D341Med (cell line): ENCODE measurements around the gene WDR90.

Source experiments
- DNase-seq: peaks from one replicate; pipeline ENCODE4 v3.0.0; 2012; ENCODE audit warnings: low spot score

The WDR90 gene

DNA sequence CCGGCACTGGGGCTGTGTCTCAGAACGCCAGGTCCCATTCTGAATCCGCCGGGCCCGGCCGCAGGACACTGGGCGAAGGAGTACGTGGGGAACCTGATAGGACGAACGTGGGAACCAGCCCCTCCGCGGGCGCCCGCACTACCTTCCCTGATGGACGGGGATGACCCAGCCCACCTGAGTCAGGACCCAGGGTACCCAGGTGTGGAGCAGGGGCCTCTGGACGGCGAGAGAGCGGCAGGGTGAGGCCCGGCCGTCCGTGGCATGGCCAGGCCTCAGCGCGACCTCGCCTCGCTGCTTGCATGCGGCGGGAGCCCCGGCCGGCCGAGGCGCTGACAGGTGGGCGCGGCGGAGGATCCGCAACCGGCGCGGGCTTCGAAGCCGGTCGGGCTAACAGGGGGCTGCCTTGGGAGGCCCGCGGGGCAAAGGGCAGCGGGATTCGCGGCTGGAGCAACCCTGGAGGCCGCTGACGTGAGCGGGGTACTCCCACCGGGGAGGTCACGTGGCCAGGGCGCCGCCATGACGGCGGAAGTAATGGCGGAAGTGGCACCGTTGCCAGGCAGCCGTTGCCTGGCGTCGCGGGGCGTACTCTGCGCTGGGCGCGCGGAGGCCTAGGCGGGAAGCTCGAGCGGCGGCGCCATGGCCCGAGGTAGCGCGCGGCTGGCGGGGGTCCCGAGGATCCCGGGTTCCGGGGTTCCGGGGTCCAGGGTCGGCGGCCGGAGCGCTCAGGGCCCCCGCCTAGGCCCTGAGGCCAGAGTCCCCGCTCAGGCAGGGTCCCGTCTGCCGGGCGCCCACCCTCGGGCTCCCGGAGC lies at the start of gene WDR90:
TSS of gene WDR90 (plus strand) at position 585 of the 809 bp plus-strand sequence. CDS start at position 637, 52 bp downstream.
- DNase-seq, result peak; percentile 96

DNA sequence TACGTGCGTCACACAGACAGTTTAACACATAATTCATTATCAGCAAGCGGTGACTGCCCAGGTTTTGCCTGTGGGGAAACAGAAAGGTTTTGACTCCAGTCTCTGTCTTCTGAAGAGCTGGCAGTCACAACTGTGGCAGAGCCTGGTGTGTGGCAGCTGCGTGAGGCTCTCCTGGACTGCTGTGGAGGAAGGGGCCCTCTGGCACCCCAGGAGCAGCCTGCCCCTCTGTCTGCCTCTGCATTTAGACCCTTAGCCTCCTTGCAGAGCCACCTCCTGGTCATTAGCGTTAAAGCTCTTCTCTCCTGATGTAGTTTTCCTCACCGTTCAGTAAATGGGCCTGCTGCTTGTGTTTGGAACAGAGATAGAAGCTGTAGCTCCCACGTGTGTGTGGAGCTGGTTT lies 48.4 kb upstream of the WDR90 start:
- DNase-seq, result peak; percentile 72

DNA sequence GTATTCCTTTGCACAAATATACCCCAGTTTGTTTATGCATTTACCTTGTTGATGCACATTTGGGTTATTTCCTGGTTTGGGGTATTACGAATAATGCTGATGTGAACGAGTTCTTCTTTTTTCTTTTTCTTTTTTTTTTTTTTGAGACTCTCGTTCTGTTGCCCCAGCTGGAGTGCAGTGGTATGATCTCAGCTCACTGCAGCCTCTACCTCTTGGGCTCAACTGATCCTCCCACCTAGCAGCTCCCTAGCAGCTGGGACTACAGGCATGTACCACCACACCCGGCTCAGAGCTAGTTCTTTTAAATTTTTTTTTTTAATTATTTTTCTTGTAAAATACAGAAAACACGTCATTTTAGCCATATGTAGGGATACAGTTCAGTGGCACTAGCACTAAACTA lies 45.2 kb upstream of the WDR90 start:
- no peak for DNase-seq

DNA sequence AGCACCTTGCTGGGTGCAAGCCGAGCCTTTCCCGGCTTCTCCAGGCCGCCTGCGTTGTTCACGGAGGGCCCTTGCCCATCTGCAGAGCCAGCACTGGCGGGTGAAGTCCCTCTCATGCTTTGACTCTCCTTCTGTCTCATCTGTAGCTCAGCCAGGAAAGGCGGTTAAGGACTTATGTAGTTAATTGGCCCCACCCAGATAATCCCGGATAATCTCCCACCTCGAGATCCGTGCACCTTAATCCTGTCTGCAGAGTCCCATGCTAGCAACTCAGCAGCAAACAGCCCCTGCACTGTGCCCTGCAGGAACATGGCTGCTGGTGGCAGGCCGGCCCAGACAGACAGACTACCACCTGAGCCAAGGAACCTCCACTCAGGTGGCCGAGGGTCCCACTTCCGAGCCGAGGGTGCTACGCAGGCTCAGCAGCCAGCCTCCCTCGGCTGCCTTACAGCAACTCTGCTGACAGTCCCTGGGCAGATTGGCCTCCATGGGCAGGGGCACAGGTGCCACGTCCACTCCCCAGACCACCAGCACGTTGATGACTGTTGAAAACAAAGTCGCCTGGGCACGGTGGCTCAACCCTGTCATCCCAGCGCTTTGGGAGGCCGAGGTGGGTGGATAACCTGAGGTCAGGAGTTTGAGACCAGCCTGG lies 42.4 kb upstream of the WDR90 start:
- peak; percentile 82 for DNase-seq

DNA sequence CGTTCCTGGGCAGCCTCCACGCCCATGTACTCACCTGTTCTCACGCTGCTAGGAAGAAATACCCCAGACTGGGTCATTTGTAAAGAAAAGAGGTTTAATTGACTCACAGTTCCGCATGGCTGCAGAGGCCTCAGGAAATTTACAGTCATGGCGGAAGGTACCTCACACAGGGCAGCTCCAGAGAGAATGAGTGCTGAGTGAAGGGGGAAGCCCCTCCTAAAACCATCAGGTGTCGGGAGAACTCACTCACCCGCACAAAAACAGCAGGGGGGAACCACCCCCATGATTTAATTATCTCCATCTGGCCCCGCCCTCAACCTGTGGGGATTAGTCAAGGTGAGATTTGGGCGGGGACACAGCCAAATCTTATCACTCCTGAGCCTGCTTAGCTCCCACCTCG lies 41.1 kb upstream of the WDR90 start:
- no peak for DNase-seq

DNA sequence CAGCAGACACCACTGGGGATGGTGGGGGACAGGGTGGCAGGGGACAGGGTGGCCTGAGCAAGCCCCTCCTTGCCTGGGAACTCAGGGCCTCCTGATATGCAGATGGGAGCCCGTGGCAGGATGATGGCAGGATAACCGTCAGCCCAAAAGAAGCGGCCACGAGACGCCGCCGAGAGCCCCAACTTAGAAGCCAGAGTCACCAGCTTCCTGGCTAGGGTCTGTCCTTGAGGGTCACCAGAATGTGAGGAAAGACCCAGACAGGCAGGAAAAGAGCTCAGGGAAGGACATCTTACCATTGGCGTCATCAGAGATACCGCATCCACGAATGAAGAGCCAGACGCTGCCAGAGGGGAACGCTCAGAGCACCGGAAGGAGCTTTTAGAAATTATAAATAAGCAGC lies 39.8 kb upstream of the WDR90 start:
- no peak for DNase-seq

DNA sequence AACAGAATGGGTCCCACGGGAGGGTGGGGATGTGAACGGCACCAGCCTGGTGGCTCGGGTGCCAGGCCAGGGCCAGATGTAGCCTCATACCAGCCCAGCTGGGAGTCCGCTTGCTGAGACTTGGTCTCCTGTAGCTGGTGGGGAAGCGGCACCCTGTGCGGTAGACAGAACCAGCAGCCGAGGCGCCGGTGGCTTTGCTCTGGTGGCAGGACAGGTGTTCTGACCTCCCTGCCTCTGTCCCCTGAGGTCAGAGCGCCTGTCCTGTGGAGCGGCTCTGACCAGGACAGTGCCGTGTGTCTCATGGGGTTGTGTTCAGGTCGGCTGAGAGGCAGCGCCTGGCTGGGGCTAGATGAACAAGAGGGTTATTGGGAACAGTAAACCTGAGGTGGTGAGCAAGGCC lies 39.2 kb upstream of the WDR90 start:
- no peak for DNase-seq

DNA sequence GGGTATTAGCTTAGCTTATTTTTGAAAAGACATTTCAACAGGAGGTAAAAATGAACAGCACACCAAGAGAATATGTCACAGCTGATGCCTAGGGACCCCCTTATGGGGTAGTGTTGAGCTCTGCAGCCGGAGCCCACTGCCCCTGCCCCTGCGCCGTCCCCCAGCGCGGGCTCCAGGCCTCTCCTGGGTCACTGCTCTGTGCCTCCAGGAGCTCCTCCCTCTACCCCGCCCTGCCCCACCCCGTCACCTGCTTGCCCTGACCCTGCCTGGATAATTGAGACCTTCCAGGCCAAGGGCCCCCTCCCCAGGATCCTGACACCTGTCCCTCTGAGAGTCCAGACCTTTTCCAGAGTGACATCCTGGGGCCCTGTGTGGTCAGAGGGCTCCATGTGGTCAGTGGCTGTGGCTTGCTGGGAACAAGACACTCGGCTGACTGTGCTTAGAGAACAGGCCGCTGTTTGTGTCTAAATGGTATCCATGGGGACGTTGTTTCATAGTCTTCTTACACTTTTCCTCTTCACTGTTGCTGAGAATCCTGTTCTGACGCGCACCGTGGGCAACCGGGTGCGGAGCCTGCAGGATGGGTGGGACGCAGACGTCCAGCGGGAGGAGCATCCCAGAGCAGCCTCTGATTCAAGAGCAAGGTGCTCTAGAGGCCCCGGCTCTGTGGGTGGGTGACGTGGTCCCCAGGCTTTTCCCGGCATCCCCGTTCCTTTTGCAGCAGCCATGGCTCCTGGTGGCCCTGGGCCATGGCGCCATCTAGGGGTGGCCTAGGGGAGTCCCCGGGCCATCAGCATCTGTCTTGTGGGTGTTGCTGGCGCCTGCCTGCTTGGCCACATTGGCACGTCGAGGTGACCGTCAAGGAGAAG lies 38.4 kb upstream of the WDR90 start:
- peak; percentile 90 for DNase-seq

DNA sequence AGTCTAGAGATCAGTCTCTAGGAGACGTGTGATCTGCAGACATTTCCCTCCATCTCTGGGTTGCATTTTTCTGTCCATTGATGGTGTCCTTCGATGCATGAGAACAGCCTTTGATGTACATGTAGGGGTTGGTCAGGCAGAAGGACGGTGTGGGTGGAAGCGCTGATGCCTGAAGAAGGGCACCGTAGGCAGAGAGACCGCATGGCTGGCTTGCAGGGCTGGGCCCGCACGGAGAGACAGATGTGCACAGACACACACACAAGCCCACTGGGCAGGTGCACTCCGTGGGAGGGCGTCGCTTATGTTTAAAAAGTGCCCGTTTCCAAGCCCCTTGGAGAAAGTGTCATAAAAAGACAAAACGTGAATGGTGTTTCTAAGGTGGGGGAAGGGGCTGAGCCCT lies 34.0 kb upstream of the WDR90 start:
- DNase-seq, result no peak

DNA sequence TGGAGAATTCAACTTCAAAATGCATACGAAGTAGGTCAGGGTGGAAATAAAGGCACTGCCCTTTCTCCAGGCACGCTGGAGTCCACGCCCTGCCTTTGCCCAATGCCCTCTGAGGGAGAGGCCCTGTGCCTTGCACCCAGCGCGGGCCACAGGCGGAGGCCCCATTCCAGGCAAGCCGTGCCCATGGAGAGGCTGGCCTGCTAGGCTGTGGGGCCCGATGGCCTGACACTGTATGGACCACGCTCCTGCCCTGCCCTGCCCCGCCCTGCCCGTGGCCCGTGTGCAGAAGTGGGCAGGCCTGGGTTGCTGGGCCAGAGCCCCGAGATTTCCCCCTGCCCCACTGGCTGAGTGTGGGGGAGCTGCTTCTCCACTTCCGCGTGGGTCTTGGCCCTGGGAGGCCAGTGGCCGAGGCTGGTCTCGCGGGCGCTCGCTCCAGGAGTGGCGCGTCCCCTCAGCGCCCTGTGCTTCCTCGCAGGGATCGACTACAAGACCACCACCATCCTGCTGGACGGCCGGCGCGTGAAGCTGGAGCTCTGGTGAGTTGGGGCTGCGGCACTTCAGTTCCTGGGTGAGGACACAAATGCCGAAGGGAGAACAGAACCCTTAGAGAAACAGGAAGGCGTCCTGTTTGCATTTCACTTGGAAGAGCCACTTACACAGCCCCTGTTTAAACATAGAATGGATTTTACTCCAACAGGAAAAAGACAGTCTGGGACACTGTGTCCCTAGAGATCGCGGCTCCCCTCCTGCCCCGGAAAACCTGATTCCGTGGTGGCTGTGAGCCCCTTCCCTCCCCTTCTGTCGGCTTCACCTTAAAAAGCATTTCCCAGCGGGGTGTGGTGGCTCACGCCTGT lies 32.2 kb upstream of the WDR90 start:
- no peak for DNase-seq

DNA sequence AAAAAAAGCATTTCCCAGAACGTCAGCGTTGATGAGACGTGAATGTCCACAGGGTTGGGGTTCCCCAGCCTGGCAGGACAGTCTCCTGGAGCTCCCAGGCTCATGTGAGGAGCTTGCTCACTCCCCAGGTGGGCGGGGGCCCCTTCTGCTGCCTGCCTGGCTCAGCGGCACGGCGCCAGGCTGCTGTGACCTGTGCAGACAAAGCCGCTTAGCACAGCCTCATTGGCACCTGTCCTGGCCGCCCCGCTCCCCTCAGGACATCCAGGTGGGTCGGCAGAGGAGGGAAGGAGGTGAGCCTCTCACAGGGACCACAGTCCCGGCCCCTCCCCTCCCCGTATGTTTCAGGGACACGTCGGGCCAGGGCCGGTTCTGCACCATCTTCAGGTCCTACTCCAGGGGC lies 31.3 kb upstream of the WDR90 start:
- DNase-seq, result peak; percentile 55

DNA sequence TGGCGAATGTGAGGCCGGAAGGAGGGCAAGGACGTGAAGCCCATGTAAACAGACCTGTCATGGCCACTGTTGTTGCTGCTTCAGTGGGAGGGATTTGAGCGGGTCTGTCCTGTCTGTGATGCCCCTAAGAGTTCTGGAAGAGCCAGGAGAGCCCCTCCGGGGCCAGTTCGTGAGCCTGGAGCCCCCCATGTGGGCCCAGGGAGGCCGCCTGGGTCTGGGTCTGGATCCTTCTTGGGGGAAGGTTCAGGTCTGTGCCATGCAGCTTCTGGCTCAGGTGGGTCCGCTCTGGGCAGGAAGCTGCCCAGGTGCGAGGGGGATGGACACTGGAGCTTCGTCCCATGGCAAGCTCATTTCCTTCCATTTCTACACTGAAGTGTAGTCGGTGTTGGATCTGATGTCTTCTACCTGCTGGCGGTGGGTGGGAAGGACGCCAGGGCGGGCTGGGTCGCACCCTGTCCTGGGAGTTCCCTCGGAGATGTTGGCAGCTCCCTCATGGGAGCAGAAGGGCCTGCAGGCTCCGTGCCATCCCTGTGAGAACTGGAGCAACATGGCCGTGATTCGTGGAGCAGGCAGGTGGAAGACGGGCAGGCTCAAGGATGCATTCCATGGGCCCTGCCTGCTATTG lies 29.6 kb upstream of the WDR90 start:
- DNase-seq, result no peak

DNA sequence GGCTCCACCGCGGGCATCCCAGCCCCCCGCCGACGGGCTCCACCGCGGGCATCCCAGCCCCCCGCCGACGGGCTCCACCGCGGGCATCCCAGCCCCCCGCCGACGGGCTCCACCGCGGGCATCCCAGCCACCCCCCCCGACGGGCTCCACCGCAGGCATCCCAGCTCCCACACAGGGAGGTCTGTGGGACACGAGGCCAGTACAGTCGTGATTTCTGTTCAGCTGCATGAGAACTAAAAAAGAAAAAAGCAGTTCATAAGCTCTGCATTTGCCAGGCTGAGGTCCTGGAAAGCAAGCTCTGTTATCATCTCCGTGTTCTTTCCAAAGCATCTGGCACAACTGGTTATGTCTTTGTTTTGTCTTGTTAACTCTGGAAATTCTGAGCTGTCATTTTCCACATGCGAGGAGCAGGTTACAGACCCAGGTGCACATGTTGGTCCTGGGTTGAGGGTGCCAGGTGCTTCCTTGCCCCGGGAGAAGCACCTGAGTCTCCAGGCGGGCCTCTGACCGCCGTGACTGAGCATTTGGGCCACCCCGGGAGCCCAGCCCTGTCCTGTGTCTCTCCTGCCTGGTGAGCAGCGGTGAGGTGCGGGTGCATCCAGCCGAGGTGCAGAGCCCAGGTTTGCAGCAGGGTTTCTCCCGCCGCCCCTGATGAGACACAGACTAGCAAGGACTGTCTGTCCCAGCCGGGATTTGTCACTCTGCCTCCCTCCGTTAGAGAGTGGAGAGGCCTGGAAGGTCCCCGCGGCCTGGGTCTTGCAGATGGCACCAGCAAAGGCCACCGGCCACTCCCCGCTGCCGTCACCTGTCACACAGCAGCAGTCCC lies 28.3 kb upstream of the WDR90 start:
- DNase-seq, result no peak

DNA sequence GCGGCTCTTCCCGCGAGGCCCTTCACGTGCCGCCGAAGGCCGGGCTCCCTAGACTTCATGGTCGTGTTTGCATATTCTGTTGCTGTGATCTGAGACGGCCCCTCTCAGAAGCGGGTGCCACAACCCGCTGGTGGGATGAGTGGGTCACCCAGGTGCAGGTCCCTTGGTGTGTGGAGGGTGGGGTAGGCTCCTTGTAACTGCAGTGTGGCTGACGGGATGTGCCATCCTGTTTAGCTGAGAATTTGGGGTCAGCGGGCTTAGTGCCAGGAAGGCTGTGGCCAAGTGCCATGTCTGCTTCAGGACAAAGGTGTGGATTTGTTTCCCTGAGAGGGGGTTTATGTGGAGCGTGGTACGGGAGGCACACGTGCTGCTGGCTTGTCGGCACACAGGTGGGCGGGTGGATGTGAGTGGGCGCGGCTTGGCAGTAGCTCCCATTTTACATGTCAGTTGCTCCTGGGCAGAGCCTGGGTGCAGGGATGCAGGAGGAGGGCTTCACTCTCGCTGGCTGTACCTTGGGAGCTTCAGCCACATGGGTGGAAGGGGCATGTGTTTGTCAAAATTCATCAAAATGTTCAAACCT lies 27.5 kb upstream of the WDR90 start:
- no peak for DNase-seq

DNA sequence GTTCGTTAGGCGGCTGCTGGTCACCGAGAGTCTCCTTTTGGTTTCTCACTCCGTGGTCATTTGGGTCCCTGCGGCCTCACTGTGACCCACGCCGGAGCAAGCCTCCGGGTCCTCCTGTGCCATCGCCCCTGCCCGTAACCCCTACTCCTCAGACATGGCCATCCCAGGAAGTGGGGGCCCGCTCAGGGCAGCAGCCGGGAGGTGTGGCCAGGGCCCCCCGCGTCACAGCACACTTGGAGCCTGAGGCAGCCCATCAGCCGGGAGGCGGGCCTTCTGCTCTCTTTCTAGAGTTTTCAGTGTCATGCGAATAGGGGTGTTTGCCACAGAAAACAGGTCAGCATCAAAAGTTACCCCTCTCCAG lies 26.3 kb upstream of the WDR90 start:
- no peak for DNase-seq

DNA sequence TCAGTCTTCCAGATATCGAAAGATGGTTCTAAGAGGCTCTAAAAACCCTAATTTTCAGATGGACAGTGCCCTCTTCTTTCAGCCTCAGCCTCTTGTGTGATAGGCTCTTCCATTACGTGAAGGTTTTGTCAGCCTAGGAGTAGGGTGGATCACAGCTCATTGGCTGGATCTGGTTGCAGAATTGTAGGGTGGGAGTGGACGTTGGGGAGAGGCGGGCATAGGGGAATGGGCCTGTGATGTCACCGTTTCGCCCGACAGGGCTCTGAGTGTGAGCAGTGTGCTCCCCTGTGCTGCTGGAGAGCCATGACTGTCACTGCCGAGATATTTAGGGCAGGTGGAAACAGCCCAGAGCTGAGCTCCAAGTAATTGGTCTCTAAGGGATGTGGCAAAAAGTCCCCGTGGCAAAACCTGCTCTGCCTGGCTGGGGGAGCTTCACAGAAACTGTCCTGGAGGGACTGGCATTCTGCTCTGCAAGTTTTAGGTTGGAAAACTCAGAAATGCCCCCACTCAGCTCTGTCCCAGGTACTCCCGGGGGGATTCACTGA lies 24.6 kb upstream of the WDR90 start:
- DNase-seq, result no peak

DNA sequence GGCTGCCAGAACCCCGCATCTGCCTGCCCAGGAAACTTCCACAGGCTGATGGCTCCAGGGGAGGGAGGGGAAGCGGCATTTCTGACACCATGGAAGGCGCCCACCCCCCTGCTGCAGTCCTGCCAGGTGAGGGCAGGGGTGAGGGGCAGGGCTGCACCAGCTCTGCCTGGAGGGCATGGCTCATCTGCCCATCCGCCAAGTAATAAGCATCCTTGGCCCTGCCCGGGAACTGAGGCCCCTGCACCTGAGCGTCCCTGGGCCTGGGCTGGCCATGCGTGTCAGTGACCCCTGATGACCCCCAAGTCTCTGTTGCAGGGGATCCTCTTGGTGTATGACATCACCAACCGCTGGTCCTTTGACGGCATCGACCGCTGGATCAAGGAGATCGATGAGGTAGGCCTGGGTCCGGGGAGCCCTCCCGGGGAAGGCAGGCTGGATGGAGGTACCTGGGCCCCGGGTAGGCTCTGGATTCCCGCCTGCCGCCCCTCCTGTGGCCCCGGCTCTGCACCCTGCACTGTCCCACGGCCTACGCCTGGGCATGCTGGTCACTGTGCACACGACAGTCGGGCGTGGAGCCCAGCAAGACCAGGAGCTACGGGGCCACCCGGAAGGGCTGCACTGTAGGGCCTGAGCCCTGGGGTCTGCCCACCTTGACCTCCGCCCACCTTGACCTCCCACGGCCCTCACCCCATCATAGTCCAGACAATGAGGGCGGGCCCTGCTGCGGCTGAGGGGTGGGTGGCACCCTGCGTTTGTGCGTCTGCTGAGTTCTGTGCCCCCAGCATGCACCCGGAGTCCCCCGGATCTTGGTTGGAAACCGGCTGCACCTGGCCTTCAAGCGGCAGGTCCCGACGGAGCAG lies 23.8 kb upstream of the WDR90 start:
- DNase-seq, result no peak

DNA sequence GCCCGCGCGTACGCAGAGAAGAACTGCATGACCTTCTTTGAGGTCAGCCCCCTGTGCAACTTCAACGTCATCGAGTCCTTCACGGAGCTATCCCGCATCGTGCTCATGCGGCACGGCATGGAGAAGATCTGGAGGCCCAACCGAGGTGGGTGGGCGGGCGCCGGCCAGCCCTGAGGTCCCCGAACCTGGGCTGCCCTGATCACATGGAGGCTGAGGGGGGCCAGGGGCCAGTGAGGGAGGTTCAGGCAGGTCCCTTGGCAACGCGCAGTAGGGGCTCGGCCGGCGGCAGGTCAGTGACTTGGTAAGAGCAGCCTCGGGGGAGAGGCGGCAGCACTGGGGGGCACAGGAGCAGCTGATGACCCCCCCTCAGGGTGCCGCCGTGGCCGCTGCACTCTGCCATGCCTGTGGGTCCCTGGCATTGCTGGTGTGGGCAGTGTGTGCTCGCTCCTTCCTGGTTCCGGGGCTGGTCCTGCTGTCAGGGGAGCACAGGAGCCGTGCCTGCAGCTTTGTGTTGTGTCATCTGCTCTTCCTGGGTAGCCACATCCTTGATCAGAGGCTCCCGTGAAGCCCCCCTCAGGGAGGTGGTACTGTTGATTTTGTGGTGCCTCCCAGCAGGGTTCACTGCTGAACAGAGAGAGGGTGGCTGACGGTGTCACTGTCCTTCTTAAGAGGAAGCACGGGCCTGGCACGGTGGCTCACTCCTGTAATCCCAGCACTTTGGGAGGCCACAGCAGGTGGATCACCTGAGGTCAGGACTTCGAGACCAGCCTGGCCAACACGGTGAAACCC lies 23.0 kb upstream of the WDR90 start:
- no peak for DNase-seq
